ENCODE results near the gene TEX22.

- TF ChIP-seq MAX (IDR thresholded peaks at IDR 0.05), result no peak
- no peak for TF ChIP-seq NR2F2 (IDR thresholded peaks at IDR 0.05)
- no peak for TF ChIP-seq CTCF (IDR thresholded peaks at IDR 0.05; ENCODE audit: low read depth, low read length, missing input control)
- TF ChIP-seq EGR1 (IDR thresholded peaks at IDR 0.05; ENCODE audit: low read depth in 2 of 2), result no peak
Measured at GRCh38 chr14:105384041-105384557, 14.2 kb upstream of the TEX22 start.

Measured in liver (tissue), 3 donors.